ENCODE results near the gene EFCAB9.

The EFCAB9 gene

GRCh38 chr5:172235827-172236736 lies 42.1 kb downstream of the EFCAB9 start:
- H3K36me3 ChIP-seq (ENCODE audit: insufficient read depth, low read length) = peaks cover 25% of the 10 kb centered on the region
- no peak for TF ChIP-seq EZH2 (IDR thresholded peaks at IDR 0.05)
- TF ChIP-seq FOXP2 (optimal IDR thresholded peaks at IDR 0.05; ENCODE audit: control extremely low read depth, extremely low read length, insufficient read depth) = no peak
- no peak for TF ChIP-seq POLR2AphosphoS5 (IDR thresholded peaks at IDR 0.05; ENCODE audit: borderline replicate concordance, low read depth, low read length)
- no peak overlapping the region for H3K27ac ChIP-seq
- no peak for DNase-seq (ENCODE audit: low read depth, low spot score)
- no peaks in the 10 kb centered on the region for H3K9me3 ChIP-seq (ENCODE audit: low read depth, low read length)
- no peak overlapping the region for H3K9ac ChIP-seq (ENCODE audit: insufficient read length)
- H3K4me3 ChIP-seq = no peak overlapping the region

GRCh38 chr5:172238334-172238733 lies 44.4 kb downstream of the EFCAB9 start:
- DNase-seq (ENCODE audit: low read depth, low spot score) = no peak
- H3K9ac ChIP-seq (ENCODE audit: insufficient read length) = no peak overlapping the region
- TF ChIP-seq POLR2AphosphoS5 (IDR thresholded peaks at IDR 0.05; ENCODE audit: borderline replicate concordance, low read depth, low read length) (no peak), EZH2 (IDR thresholded peaks at IDR 0.05) (no peak), FOXP2 (optimal IDR thresholded peaks at IDR 0.05; ENCODE audit: control extremely low read depth, extremely low read length, insufficient read depth) (no peak)
- peaks cover 7% of the 10 kb centered on the region for H3K36me3 ChIP-seq (ENCODE audit: insufficient read depth, low read length)
- H3K9me3 ChIP-seq (ENCODE audit: low read depth, low read length) = no peaks in the 10 kb centered on the region
- H3K27ac ChIP-seq = 0 out of 2 replicates have a peak overlapping the region, but pooled peaks have one; percentile 1
- H3K4me3 ChIP-seq = no peak overlapping the region

DNA sequence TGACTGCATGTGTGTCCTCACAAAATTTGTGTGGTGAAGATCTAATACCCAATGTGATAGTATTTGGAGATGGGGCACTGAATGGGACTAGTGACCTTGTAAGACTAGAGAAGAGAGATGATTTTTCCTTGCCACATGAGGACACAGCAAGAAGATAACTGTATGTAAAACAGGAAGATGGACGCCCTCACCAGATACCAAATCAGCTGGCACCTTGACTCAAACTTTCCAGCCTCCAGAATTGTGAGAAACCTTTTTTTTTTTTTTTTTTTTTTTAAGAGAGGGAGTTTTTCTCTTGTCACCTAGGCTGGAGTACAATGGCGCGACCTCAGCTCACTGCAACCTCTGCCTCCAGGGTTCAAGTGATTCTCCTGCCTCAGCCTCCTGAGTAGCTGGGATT lies 49.3 kb downstream of the EFCAB9 start:
- Histone ChIP-seq H3K27ac (no peak overlapping the region), H3K9ac (ENCODE audit: insufficient read length) (no peak overlapping the region)
- TF ChIP-seq EZH2 (IDR thresholded peaks at IDR 0.05) (no peak), FOXP2 (optimal IDR thresholded peaks at IDR 0.05; ENCODE audit: control extremely low read depth, extremely low read length, insufficient read depth) (no peak), POLR2AphosphoS5 (IDR thresholded peaks at IDR 0.05; ENCODE audit: borderline replicate concordance, low read depth, low read length) (no peak)

DNA sequence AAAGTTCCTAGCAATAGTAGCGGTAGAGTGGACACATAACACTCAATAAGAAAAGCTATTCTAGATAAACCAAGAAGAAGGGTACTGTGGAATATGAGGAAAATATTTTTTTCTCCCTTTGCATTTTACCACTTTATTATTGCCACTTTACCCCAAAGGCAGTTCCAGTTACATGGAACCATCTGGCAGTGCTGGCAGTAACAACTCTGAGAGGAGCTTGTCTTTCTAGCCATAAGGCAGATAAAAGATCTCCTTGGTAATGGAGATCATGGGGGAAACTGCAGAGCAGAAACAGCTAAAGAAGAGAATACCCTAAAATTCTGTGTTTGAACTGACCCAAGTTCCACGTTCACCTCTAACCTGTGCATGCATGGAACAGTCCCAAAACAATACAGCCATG lies 51.1 kb downstream of the EFCAB9 start:
- H3K9ac ChIP-seq (ENCODE audit: insufficient read length) = no peak overlapping the region
- no peaks in the 10 kb centered on the region for H3K9me3 ChIP-seq (ENCODE audit: low read depth, low read length)
- TF ChIP-seq POLR2AphosphoS5 (IDR thresholded peaks at IDR 0.05; ENCODE audit: borderline replicate concordance, low read depth, low read length) (no peak), EZH2 (IDR thresholded peaks at IDR 0.05) (no peak), FOXP2 (optimal IDR thresholded peaks at IDR 0.05; ENCODE audit: control extremely low read depth, extremely low read length, insufficient read depth) (no peak)
- no peak overlapping the region for H3K4me3 ChIP-seq
- 0 out of 2 replicates have a peak overlapping the region, but pooled peaks have one; percentile 66 for H3K27ac ChIP-seq
- DNase-seq (ENCODE audit: low read depth, low spot score) = no peak
- H3K36me3 ChIP-seq (ENCODE audit: insufficient read depth, low read length) = no peaks in the 10 kb centered on the region

More for the DNA sequence above, 49.3 kb downstream of the EFCAB9 start:
- H3K36me3 ChIP-seq (ENCODE audit: insufficient read depth, low read length) = no peaks in the 10 kb centered on the region
- H3K4me3 ChIP-seq = no peak overlapping the region
- DNase-seq (ENCODE audit: low read depth, low spot score) = no peak
- H3K9me3 ChIP-seq (ENCODE audit: low read depth, low read length) = no peaks in the 10 kb centered on the region

- Histone ChIP-seq H3K36me3 (ENCODE audit: insufficient read depth, low read length) (peaks cover 4% of the 10 kb centered on the region; the same call in 1 of the 2 replicates), H3K9ac (ENCODE audit: insufficient read length) (no peak overlapping the region), H3K27ac (peak overlapping the region; percentile 66; the same call in 1 of the 2 replicates), H3K9me3 (ENCODE audit: low read depth, low read length) (no peaks in the 10 kb centered on the region), H3K4me3 (no peak overlapping the region)
- TF ChIP-seq POLR2AphosphoS5 (IDR thresholded peaks at IDR 0.05; ENCODE audit: borderline replicate concordance, low read depth, low read length) = no peak
- no peak for TF ChIP-seq FOXP2 (optimal IDR thresholded peaks at IDR 0.05; ENCODE audit: control extremely low read depth, extremely low read length, insufficient read depth)
- TF ChIP-seq EZH2 (IDR thresholded peaks at IDR 0.05) = no peak
- DNase-seq (ENCODE audit: low read depth, low spot score) = no peak
Measured at GRCh38 chr5:172245703-172246125, 51.7 kb downstream of the EFCAB9 start.

DNA sequence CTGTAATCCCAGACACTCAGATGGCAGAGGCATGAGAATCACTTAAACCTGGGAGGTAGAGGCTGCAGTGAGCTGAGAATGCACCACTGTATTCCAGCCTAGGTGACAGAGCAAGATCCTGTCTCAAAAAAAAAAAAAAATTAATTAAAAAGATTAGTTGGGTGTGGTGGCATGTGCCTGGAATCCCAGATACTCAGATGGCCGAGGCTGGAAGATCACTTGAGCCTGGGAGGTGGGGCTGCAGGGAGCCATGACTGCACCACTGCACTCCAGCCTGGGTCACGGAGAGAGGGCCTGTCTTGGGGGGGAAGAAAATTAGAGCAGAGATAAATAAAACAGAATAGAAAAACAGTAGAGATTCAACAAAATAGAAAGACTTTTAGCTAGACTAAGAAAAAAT lies 54.7 kb downstream of the EFCAB9 start:
- Histone ChIP-seq H3K27ac (no peak overlapping the region), H3K9ac (ENCODE audit: insufficient read length) (no peak overlapping the region), H3K9me3 (ENCODE audit: low read depth, low read length) (no peaks in the 10 kb centered on the region), H3K36me3 (ENCODE audit: insufficient read depth, low read length) (peaks cover 16% of the 10 kb centered on the region), H3K4me3 (no peak overlapping the region)
- TF ChIP-seq EZH2 (IDR thresholded peaks at IDR 0.05) (no peak), POLR2AphosphoS5 (IDR thresholded peaks at IDR 0.05; ENCODE audit: borderline replicate concordance, low read depth, low read length) (no peak), FOXP2 (optimal IDR thresholded peaks at IDR 0.05; ENCODE audit: control extremely low read depth, extremely low read length, insufficient read depth) (no peak)
- no peak for DNase-seq (ENCODE audit: low read depth, low spot score)

DNA sequence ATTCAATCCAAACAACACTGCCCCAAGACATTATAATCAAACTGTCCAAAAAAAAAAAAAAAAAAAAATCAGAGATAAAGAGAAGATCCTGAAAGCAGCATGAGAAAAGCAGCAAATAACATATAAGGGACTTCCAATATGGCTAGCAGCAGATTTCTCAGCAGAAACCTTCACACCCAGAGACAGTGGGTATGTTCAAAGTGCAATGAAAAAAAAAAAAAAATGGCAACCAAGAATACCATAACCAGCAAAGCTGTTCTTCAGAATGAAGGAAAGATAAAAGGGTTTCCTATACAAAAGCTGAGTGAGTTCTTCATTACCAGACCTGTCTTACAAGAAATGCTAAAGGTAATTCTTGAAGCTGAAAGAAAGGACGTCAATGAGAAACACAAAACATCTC lies 57.4 kb downstream of the EFCAB9 start:
- Histone ChIP-seq H3K9ac (ENCODE audit: insufficient read length) (no peak overlapping the region), H3K27ac (no peak overlapping the region), H3K9me3 (ENCODE audit: low read depth, low read length) (no peaks in the 10 kb centered on the region), H3K4me3 (no peak overlapping the region), H3K36me3 (ENCODE audit: insufficient read depth, low read length) (peaks cover 30% of the 10 kb centered on the region)
- TF ChIP-seq POLR2AphosphoS5 (IDR thresholded peaks at IDR 0.05; ENCODE audit: borderline replicate concordance, low read depth, low read length) = no peak
- no peak for TF ChIP-seq EZH2 (IDR thresholded peaks at IDR 0.05)
- no peak for TF ChIP-seq FOXP2 (optimal IDR thresholded peaks at IDR 0.05; ENCODE audit: control extremely low read depth, extremely low read length, insufficient read depth)
- no peak for DNase-seq (ENCODE audit: low read depth, low spot score)

GRCh38 chr5:172252501-172252900 lies 58.5 kb downstream of the EFCAB9 start:
- Histone ChIP-seq H3K36me3 (ENCODE audit: insufficient read depth, low read length) (peaks cover 36% of the 10 kb centered on the region), H3K4me3 (no peak overlapping the region), H3K27ac (no peak overlapping the region), H3K9me3 (ENCODE audit: low read depth, low read length) (no peaks in the 10 kb centered on the region), H3K9ac (ENCODE audit: insufficient read length) (no peak overlapping the region)
- TF ChIP-seq EZH2 (IDR thresholded peaks at IDR 0.05) = no peak
- no peak for TF ChIP-seq POLR2AphosphoS5 (IDR thresholded peaks at IDR 0.05; ENCODE audit: borderline replicate concordance, low read depth, low read length)
- TF ChIP-seq FOXP2 (optimal IDR thresholded peaks at IDR 0.05; ENCODE audit: control extremely low read depth, extremely low read length, insufficient read depth) = no peak
- DNase-seq (ENCODE audit: low read depth, low spot score) = no peak
